Midbrain (tissue), 1 donor: ENCODE data around the gene PYGL.
"Not testable (repeated sequence)": the region's sequence is repeated elsewhere in the genome, so short reads cannot be mapped to it uniquely, and the experiment has no call there.

Source experiments
- DNase-seq: peaks from one replicate; lab custom pipeline; 2025; lab: John Stamatoyannopoulos, UW

PYGL gene

DNA sequence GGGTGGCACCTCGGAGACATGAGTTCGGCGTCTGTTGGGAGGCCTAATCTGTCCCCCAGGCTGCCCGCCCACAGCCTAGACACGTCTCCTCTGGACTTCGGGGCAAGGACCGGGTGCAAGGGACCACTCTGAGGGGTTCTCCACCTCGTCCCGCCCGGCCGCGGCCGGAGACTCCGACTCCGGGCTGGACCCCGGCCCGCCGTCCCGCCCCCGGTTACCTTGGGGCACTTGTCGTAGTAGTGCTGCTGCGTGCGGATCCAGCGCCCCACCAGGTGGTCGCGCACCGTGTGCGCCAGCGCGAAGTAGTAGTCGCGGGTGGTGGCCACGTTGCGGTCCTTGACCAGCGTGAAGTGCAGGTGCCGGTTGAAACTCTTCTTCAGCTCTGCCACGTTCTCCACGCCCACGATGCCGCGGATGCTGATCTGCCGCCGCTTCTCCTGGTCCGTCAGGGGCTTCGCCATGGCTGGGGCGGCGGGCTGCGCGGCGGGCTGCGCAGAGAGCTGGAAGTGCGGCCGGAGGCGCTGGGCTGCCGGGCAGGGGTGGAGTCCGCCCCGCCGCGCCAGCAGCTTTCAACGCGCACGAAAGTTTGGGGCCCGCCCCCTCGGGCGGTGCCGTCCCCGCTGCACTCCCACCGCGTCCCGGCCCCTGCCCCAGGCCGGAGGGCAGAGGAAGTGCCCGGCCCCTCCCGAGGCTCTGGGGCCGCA is at the start of gene PYGL:
PYGL (minus strand) TSS at position 541 of the 704 bp plus-strand sequence; CDS start at position 461, 80 bp downstream.
- DNase-seq, result peak; percentile 42

GRCh38 chr14:50985859-50986331 is 41.6 kb upstream of the PYGL start:
- DNase-seq, result peak; percentile 67

GRCh38 chr14:50985124-50985858 is 41.0 kb upstream of the PYGL start:
- peak; percentile 67 for DNase-seq

- DNase-seq, result no peak
These were observed 39.9 kb upstream of the PYGL start for GRCh38 chr14:50984036-50984710.

DNA sequence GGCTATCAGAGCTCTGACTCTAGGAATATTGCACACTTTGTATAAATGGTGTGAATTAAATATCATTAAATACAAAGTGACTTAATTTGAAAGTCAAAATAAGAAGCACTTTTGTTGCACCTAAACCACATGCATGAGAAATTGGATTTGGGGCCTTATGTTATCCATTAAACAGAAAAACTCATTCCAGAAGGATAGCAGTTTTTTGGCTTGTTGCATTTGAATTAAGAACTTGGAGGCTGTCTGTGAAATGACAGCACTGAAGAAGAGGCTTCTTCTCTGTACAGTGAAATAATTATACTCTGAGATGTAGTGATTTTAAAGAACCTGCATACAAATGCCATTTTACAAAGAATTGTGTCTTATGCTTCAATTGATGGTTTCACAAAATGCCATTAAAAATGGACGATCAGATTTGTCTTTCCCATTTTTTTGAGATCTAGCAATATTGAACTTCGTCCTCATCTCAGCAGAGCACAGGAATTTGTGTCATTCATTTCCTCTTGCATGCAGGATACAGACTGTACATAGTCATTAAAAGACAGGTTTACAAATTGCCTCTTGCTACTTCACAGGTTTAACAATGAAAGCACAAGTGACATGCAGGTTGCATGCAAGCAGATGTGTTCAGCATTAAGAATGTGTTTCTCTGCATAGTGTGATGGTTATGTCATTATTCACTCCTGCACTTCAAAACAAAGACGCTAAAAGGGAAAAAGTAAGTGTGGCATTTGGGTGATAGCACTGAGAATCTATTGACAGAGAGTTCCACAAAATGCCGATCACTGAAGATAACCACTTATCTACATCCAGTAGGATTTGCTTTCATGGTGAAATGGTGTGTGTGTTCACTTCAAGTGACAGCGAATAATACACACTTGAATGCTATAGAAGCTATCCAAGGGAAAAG is 35.9 kb upstream of the PYGL start:
- no peak for DNase-seq

GRCh38 chr14:50978888-50979287 is 34.6 kb upstream of the PYGL start:
- DNase-seq, result no peak

DNA sequence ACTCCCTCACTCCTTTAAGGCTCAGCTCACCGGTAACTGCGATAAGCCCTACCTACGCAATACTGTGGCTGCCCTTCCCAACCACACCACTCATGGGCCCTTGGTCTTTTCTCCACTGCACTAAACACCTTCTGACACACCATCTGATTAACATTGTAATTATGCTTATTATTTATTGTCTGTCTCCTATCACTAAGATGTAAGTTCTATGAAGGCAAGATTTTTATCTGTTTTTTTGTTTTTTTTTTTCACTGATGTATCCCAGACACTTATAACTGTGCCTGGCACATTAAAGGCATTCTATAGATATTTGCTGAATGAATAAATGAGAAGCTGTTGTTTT is 34.2 kb upstream of the PYGL start:
- no peak for DNase-seq

GRCh38 chr14:50977863-50978528 is 33.7 kb upstream of the PYGL start:
- no peak for DNase-seq

DNA sequence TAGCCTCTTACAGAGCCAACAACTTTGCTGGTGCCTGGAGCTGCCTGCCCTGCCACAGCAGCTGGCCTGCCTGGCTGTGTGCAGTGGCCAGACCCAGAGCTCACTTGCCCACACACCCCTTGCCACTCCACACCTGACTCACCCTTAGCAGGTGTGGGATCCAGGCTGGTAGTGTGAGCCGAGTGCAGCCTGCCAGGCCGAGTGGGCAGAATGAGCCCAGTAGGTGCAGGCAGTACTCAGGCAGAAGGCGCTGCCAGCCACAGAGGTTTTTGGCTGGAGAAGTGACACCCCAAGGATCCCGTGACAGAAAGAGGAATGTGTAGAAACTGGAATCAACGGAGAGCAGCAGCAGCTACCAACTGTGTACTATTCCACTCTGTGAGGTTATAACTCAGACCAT is 29.8 kb upstream of the PYGL start:
- no peak for DNase-seq

GRCh38 chr14:50972734-50973133 is 28.5 kb upstream of the PYGL start:
- DNase-seq, result no peak

GRCh38 chr14:50970886-50971781 is 26.9 kb upstream of the PYGL start:
- DNase-seq, result no peak

DNA sequence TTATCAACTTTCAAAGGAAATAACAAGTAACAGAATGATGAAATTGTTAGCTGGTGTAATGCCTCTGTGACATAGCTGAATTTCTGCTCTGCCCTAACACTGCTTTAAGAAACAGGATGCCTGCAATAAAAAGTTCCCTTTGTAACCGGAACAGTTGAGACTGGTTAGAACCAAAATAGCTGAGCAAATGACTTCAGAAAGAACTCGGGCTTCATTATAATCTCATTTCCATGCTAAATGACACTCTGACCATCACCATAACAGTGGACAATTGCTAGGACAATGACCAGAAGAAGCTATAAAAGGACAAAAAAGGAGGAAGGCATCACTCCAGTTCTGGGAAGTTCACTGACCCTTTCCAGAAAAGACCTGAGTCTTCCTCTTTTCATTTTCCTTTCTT is 23.5 kb upstream of the PYGL start:
- no peak for DNase-seq

- no peak for DNase-seq
These were observed 22.8 kb upstream of the PYGL start for GRCh38 chr14:50967103-50967502.

DNA sequence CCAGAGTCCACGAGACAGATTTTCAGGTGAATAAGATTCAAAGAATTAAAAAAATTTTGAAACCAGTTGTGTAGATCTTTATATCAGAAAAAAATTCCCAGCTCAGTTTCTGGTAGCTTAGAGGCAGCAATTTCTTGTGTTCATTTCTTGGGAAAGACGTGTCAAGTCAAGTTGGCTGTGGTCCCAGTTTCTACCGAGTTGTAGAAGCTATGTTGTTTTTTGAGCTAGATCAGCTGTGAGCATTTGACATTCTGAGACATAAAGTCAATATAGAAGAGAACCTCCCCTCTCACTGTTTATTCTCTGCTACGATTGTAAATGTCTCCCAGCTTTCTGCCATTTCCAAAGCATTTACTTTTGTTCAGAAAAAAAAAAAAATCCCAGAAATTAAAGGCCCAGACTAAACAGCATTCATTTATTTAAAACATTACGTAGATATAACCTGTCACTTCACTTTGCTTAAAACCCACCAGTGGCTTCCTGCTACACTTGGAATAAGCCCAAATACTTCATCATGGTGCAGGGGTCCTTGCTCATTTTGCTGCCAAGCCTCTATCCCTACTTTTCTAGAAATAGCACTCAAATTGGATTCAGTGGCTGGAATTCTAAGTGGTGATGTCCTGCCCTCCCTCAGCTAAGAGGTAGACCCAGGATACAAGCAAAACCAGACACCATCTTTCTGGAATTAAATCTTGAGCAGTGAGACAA is 20.6 kb upstream of the PYGL start:
- peak; percentile 26 for DNase-seq

DNA sequence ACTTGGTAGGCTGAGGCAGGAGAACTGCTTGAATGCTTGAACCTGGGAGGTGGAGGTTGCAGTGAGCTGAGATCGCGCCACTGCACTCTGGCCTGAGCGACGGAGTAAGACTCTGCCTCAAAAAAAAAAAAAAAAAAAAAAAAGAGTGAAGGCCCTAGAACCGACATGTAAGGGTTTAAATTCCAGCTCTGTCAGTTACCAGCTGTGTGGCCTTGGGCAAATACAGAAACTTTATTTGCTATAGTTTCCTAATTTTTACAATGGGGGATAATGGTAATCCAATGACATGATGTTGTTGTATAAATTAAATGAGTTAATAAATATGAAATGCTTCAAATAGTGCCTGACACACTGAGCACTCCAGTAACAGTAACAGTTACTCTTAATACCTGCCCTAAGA is 19.6 kb upstream of the PYGL start:
- DNase-seq, result no peak

DNA sequence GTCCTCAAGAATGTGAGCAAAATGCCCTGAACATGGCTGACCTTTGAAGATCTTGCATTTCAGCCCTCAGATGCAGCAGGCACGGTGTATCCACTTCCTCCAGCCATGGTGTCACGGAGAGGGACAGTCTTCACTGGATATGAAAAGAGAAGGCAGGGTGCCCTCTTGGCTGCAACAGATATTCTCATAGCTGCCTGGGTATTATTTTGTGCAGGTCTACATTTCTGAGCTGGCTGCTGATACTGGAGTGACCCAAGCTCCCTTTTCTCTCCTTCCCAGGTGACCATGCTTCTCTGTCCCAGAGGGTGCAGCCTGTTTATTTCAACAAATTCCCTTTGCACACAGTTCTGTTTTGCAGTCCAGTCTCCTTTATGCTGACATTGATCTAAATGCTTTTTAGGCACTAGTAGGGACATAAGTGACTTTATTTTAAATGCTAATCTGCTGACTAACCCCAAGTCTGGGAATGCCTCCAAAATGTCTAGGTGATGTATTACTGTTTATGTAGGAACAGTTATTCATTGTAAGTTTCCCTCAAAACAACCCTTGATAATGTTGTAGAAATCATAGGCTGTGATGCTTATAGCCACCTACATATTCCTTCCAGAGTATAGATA is 17.4 kb upstream of the PYGL start:
- DNase-seq, result no peak

DNA sequence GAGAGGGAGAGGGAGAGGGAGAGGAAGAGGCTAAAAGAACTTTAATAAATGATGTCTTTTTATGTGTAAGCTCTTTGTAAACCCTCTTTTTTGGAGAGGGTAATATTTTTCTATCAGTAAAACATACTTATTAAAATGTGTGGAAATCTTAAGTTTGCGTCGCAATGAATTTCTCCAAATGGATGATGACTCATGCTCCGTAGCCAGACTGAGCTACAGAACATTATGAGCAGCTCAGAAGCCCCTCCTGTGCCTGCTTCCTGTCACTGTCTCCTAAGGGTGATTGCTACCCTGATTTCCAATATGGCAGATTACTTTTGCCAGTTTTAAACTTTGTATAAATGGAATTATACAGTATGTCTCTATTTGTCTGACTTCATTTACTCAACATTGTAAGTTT is 13.0 kb upstream of the PYGL start:
- DNase-seq, result no peak

DNA sequence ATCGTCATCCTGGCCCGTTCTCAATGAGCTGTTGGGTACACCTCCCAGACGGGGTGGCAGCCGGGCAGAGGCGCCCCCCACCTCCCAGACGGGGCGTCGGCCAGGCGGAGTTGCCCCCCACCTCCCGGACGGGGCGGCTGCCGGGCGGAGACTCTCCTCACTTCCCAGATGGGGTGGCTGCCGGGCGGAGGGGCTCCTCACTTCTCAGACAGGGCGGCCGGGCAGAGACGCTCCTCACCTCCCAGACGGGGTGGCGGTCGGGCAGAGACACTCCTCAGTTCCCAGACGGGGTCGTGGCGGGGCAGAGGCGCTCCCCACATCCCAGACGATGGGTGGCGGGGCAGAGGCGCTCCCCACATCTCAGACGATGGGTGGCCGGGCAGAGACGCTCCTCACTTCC is 12.1 kb upstream of the PYGL start:
- DNase-seq, result not testable (repeated sequence)

DNA sequence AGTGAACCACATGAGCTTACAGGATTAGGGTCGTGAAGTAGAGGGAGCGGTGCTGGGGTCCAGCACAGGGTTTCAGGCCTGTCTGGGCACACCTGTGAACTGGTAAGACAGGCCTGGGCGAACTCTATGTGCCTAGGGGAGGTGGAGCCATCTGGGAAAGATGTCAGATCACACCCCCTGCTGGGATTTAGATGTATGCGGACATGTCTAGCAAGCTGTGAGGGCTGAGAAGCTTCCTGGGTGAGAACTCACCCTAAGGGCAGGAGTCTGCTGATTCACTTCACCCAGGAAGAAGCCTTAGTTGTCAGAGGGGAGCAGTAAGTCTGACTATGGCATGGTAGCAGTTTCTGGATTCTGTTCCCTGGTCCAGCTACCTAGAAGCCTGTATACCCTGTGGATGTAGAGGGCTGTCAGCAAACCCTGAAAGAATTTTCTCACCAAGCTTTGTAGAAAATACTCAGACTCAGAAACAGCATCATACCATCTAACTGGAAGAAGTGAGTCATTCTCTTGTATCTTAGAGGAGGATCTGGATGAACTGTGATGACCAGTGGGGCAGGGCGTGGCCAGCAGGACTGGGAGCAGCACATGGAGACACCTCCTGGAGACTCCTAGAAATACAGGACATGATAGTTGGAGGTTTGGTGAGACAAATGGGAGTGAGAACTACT is 11.2 kb upstream of the PYGL start:
- peak; percentile 9 for DNase-seq
